Liver (tissue), 3 donors: Measurements from ENCODE around the gene MACROD1.

Source experiments
- ATF3 ChIP-seq: IDR thresholded peaks from 2 replicates; pipeline ENCODE4 v1.6.1; 2016; ENCODE audit warnings: antibody characterized with exemption
- CTCF ChIP-seq: fragments of 150-350 bp; IDR thresholded peaks from 2 replicates; pipeline ENCODE4 v1.5.1; 2017; ENCODE audit warnings: improper control_type of control experiment, low read depth, low read length; ENCODE audit not compliant: missing input control
- EGR1 ChIP-seq, 2 donors: IDR thresholded peaks; 2 replicates each; pipeline ENCODE4 v1.6.1; 2016 to 2018; ENCODE audit warnings: antibody characterized with exemption in 2 of 2, low read depth in 2 of 2
- GABPA ChIP-seq, 2 donors: IDR thresholded peaks in 1 of 2; conservative IDR thresholded peaks in 1 of 2; 2 replicates each; pipeline ENCODE4 v1.6.1; 2016; ENCODE audit warnings: antibody characterized with exemption in 2 of 2, mild to moderate bottlenecking in 1 of 2, moderate library complexity in 1 of 2
- HNF4A ChIP-seq, 2 donors: conservative IDR thresholded peaks; 2 replicates each; pipeline ENCODE4 v1.6.1; 2016; ENCODE audit warnings: antibody characterized with exemption in 2 of 2, mild to moderate bottlenecking in 2 of 2
- JUND ChIP-seq, 2 donors: IDR thresholded peaks; 2 replicates each; pipeline ENCODE4 v1.6.1; 2016; ENCODE audit warnings: antibody characterized with exemption in 2 of 2
- MAX ChIP-seq: IDR thresholded peaks from 2 replicates; pipeline ENCODE4 v1.6.1; 2016; ENCODE audit warnings: antibody characterized with exemption
- RAD21 ChIP-seq, 2 donors: IDR thresholded peaks; 2 replicates each; pipeline ENCODE4 v1.6.1; 2016; ENCODE audit warnings: antibody characterized with exemption in 2 of 2, mild to moderate bottlenecking in 2 of 2
- REST ChIP-seq: IDR thresholded peaks from 2 replicates; pipeline ENCODE4 v1.6.1; 2016; ENCODE audit warnings: antibody characterized with exemption, mild to moderate bottlenecking
- RXRA ChIP-seq, 2 donors: IDR thresholded peaks; 2 replicates each; pipeline ENCODE4 v1.6.1; 2017 to 2018; ENCODE audit warnings: antibody characterized with exemption in 2 of 2, mild to moderate bottlenecking in 1 of 2
- TAF1 ChIP-seq: conservative IDR thresholded peaks from 2 replicates; pipeline ENCODE4 v1.6.1; 2016; ENCODE audit warnings: antibody characterized with exemption, mild to moderate bottlenecking
- YY1 ChIP-seq: IDR thresholded peaks from 2 replicates; pipeline ENCODE4 v1.6.1; 2016; ENCODE audit warnings: antibody characterized with exemption, mild to moderate bottlenecking
- ZBTB33 ChIP-seq: IDR thresholded peaks from 2 replicates; pipeline ENCODE4 v1.6.1; 2016; ENCODE audit warnings: antibody characterized with exemption
- donor health status: healthy.
- donor health status: healthy.

GRCh38 chr11:64136765-64137441, 29.0 kb downstream of the MACROD1 start:
- TF ChIP-seq CTCF (no peak), MAX (no peak), REST (no peak), YY1 (no peak), GABPA (IDR thresholded peaks at IDR 0.05 in 1 of 2, conservative IDR thresholded peaks at IDR 0.05 in 1 of 2) (no peak), ATF3 (no peak), RAD21 (IDR thresholded peaks at IDR 0.05) (no peak), JUND (IDR thresholded peaks at IDR 0.05) (no peak), EGR1 (IDR thresholded peaks at IDR 0.05; ENCODE audit: low read depth in 2 of 2) (no peak), RXRA (IDR thresholded peaks at IDR 0.05) (no peak), TAF1 (no peak), ZBTB33 (no peak), HNF4A (conservative IDR thresholded peaks at IDR 0.05) (no peak)
